ENCODE measurements around the gene FAM83E.

FAM83E gene

DNA sequence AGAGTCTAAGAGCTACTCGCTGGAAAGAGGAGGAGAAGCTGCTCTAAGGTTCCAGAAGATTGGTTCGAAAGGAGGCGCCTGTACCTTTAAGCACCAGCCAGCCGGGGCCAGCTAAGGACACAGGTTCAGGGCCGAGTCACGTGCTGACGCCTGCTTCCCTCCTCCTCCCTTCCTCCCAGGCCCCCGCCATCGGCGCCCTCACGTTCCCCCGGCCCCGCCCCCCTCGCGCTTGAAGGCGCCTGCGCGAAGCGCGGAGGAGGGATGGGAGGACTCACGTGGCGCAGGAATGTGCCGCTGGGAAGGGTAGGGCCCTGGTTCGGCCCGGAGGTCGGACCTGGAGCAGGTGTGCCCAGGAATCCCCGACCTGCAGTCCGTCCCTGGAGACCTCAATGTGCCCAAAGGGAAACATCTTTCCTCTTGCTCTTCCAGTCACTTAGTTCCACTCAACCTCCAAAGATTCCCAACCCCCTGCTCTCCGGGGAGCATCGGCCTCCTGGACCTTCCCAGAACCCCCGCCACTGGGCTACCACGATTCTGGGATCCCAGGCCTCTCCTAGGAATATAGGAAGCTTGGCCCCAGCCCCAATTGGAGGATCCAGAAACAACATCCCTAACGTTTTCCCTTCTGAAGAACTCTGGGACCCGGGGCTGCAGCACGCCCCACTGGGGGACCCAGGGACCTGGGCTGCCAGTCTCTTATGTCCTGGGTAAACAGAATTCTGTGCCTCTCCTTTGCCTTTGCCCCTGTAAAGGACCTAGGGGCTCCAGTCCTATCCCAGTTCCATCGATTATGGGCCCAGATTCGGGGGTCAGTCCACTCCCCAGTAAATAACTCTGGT lies 19.8 kb upstream of the FAM83E start:
- no peaks in the 10 kb centered on the region for H3K27me3 ChIP-seq (ENCODE audit: insufficient read depth, low read length, poor library complexity, severe bottlenecking)
- no peaks in the 10 kb centered on the region for H3K9me2 ChIP-seq (replicated peaks; ENCODE audit: low read depth, low read length)
- peak overlapping the region; percentile 97 for H3K9ac ChIP-seq (ENCODE audit: low read depth, low read length, poor library complexity, severe bottlenecking)
- H2AFZ ChIP-seq (ENCODE audit: low read length), result peak overlapping the region; percentile 44; the same call in 1 of the 2 replicates
- H3K4me2 ChIP-seq (ENCODE audit: low read depth, low read length, poor library complexity, severe bottlenecking), result peak overlapping the region; percentile 99
- no peaks in the 10 kb centered on the region for H3K9me3 ChIP-seq (ENCODE audit: insufficient read depth, low read depth, low read length)
- H3K4me1 ChIP-seq (ENCODE audit: insufficient read depth, low read length, poor library complexity, severe bottlenecking), result peaks cover 44% of the 10 kb centered on the region
- peaks cover 4% of the 10 kb centered on the region for H4K20me1 ChIP-seq (ENCODE audit: insufficient read depth, low read length, poor library complexity, severe bottlenecking)
- peak overlapping the region; percentile 93 for H3K4me3 ChIP-seq (ENCODE audit: low read length, poor library complexity, severe bottlenecking)
- TF ChIP-seq, protein P1, sequence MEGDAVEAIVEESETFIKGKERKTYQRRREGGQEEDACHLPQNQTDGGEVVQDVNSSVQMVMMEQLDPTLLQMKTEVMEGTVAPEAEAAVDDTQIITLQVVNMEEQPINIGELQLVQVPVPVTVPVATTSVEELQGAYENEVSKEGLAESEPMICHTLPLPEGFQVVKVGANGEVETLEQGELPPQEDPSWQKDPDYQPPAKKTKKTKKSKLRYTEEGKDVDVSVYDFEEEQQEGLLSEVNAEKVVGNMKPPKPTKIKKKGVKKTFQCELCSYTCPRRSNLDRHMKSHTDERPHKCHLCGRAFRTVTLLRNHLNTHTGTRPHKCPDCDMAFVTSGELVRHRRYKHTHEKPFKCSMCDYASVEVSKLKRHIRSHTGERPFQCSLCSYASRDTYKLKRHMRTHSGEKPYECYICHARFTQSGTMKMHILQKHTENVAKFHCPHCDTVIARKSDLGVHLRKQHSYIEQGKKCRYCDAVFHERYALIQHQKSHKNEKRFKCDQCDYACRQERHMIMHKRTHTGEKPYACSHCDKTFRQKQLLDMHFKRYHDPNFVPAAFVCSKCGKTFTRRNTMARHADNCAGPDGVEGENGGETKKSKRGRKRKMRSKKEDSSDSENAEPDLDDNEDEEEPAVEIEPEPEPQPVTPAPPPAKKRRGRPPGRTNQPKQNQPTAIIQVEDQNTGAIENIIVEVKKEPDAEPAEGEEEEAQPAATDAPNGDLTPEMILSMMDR (conservative IDR thresholded peaks at IDR 0.05; ENCODE audit: low read length), result no peak
- no peak for TF ChIP-seq EZH2phosphoT487 (IDR thresholded peaks at IDR 0.05; ENCODE audit: borderline replicate concordance)
- peaks cover 3% of the 10 kb centered on the region for H3F3A ChIP-seq (ENCODE audit: low read depth)
- H3K79me2 ChIP-seq (ENCODE audit: insufficient read depth, low read length), result peaks cover 38% of the 10 kb centered on the region
- H3K36me3 ChIP-seq (ENCODE audit: insufficient read depth, low read length), result peaks cover 12% of the 10 kb centered on the region; the same call in 1 of the 2 replicates

DNA sequence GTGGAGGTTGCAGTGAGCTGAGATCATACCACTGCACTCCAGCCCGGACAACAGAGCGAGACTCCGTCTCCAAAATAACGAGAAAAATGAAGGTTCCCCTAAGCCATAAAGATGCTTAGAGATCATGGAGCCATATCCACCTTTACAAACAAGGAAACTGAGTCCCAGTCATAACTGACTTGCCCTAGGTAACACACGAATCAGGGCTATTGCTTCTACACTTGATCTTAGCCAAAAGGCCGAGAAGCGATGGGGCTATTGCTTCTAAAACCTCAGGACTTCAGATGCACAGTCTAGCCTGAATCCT lies 19.1 kb upstream of the FAM83E start:
- peak overlapping the region; percentile 44; the same call in 1 of the 2 replicates for H2AFZ ChIP-seq (ENCODE audit: low read length)

DNA sequence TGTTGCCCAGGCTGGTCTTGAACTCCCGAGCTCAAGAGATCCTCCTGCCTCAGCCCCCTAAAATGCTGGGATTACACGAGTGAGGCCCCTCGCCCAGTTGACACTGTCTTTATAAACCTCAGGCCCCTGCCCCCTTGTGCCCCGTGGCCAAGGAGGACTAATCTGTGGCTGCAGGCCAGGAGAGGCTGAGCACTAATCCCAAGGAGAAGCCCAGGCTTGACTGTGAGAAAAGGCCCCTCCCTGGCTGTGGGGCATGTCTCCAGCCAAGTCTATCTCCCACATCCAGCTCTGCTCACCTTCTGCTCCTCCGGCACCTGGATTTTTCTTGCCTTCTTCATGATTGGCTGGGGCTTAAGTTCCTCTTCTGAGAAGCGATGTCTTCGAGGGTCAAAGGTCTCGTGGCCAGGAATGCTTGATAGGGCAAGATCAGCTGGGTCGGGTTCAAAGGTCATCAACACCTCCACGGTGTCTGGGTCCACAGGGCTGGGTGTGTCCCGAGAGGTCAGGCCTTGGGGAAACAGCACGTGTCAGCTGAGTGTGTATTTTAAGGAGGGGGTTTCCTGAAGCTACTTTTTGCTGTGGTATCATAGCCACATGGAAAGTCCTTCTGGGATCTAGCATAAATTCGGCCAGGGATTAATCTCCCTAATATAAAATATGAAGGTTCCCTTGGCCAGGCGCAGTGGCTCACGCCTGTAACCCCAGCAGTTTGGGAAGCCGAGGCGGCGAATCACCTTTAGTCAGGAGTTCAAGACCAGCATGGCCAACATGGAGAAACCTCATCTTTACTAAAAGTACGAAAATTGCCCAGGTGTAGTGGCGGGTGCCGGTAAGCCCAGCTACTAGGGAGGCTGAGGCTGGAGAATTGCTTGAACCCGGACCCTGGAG lies 18.5 kb upstream of the FAM83E start:
- H3K9me2 ChIP-seq (replicated peaks; ENCODE audit: low read depth, low read length), result no peaks in the 10 kb centered on the region
- peaks cover 35% of the 10 kb centered on the region for H3K4me1 ChIP-seq (ENCODE audit: insufficient read depth, low read length, poor library complexity, severe bottlenecking)
- H3K27me3 ChIP-seq (ENCODE audit: insufficient read depth, low read length, poor library complexity, severe bottlenecking), result no peaks in the 10 kb centered on the region
- peaks cover 12% of the 10 kb centered on the region; the same call in 1 of the 2 replicates for H3K36me3 ChIP-seq (ENCODE audit: insufficient read depth, low read length)
- H3K9me3 ChIP-seq (ENCODE audit: insufficient read depth, low read depth, low read length), result no peaks in the 10 kb centered on the region
- H3K9ac ChIP-seq (ENCODE audit: low read depth, low read length, poor library complexity, severe bottlenecking), result peak overlapping the region; percentile 97
- peaks cover 4% of the 10 kb centered on the region for H4K20me1 ChIP-seq (ENCODE audit: insufficient read depth, low read length, poor library complexity, severe bottlenecking)
- peak overlapping the region; percentile 93 for H3K4me3 ChIP-seq (ENCODE audit: low read length, poor library complexity, severe bottlenecking)
- no peak overlapping the region for H2AFZ ChIP-seq (ENCODE audit: low read length)
- H3K79me2 ChIP-seq (ENCODE audit: insufficient read depth, low read length), result peaks cover 38% of the 10 kb centered on the region
- H3K4me2 ChIP-seq (ENCODE audit: low read depth, low read length, poor library complexity, severe bottlenecking), result peak overlapping the region; percentile 99
- H3F3A ChIP-seq (ENCODE audit: low read depth), result peaks cover 3% of the 10 kb centered on the region
- TF ChIP-seq, protein P1 (conservative IDR thresholded peaks at IDR 0.05; ENCODE audit: low read length), result no peak
- TF ChIP-seq EZH2phosphoT487 (IDR thresholded peaks at IDR 0.05; ENCODE audit: borderline replicate concordance), result no peak

More for the DNA sequence above, 19.1 kb upstream of the FAM83E start:
- peaks cover 12% of the 10 kb centered on the region; the same call in 1 of the 2 replicates for H3K36me3 ChIP-seq (ENCODE audit: insufficient read depth, low read length)
- peaks cover 3% of the 10 kb centered on the region for H3F3A ChIP-seq (ENCODE audit: low read depth)
- peak overlapping the region; percentile 93 for H3K4me3 ChIP-seq (ENCODE audit: low read length, poor library complexity, severe bottlenecking)
- peaks cover 39% of the 10 kb centered on the region for H3K4me1 ChIP-seq (ENCODE audit: insufficient read depth, low read length, poor library complexity, severe bottlenecking)
- no peak for TF ChIP-seq EZH2phosphoT487 (IDR thresholded peaks at IDR 0.05; ENCODE audit: borderline replicate concordance)
- TF ChIP-seq, protein P1 (conservative IDR thresholded peaks at IDR 0.05; ENCODE audit: low read length), result no peak
- peaks cover 4% of the 10 kb centered on the region for H4K20me1 ChIP-seq (ENCODE audit: insufficient read depth, low read length, poor library complexity, severe bottlenecking)
- H3K79me2 ChIP-seq (ENCODE audit: insufficient read depth, low read length), result peaks cover 38% of the 10 kb centered on the region
- H3K9me3 ChIP-seq (ENCODE audit: insufficient read depth, low read depth, low read length), result no peaks in the 10 kb centered on the region
- no peaks in the 10 kb centered on the region for H3K27me3 ChIP-seq (ENCODE audit: insufficient read depth, low read length, poor library complexity, severe bottlenecking)
- H3K9me2 ChIP-seq (replicated peaks; ENCODE audit: low read depth, low read length), result no peaks in the 10 kb centered on the region
- peak overlapping the region; percentile 99 for H3K4me2 ChIP-seq (ENCODE audit: low read depth, low read length, poor library complexity, severe bottlenecking)
- H3K9ac ChIP-seq (ENCODE audit: low read depth, low read length, poor library complexity, severe bottlenecking), result peak overlapping the region; percentile 97
